Activated CD4-positive, alpha-beta memory T cell treated with anti-CD3 and anti-CD28 coated beads, Interleukin-2, amount 10 ng/mL, durations not matched to agents 7 days and 5 days (primary cell): ENCODE measurements around the gene TPRN. TPM values are rescaled to one million over a fixed set of nuclear protein-coding genes. Genes with fewer than 3 reads are reported as not detected.

ENCODE experiments used
- CTCF ChIA-PET: fragments of 350-600 bp; sonication (Branson Sonifier 250); formaldehyde crosslinking; loops from one replicate; lab custom pipeline; 2021; ENCODE audit warnings: antibody characterized with exemption, inconsistent platforms; lab: Charles Lee
- POLR2A ChIA-PET: fragments of 350-600 bp; sonication (Branson Sonifier 250); formaldehyde crosslinking; loops from one replicate; lab custom pipeline; 2021; ENCODE audit warnings: antibody characterized with exemption; lab: Charles Lee
- DNase-seq: peaks from one replicate; pipeline ENCODE4 v3.0.0-alpha.2; 2020
- H3K27ac Mint-ChIP-seq: one replicate; pipeline ENCODE4 v1.8.0; 2021; ENCODE audit warnings: mild to moderate bottlenecking, mixed read lengths
- H3K27me3 Mint-ChIP-seq: one replicate; pipeline ENCODE4 v1.8.0; 2021; ENCODE audit warnings: mixed read lengths
- H3K36me3 Mint-ChIP-seq: one replicate; pipeline ENCODE4 v1.8.0; 2021; ENCODE audit warnings: low read depth, mixed read lengths
- H3K4me1 Mint-ChIP-seq: one replicate; pipeline ENCODE4 v1.8.0; 2021; ENCODE audit warnings: mixed read lengths
- H3K4me3 Mint-ChIP-seq: one replicate; pipeline ENCODE4 v1.8.0; 2021; ENCODE audit warnings: mild to moderate bottlenecking, mixed read lengths
- H3K9me3 Mint-ChIP-seq: one replicate; pipeline ENCODE4 v1.8.0; 2021; ENCODE audit warnings: mixed read lengths
- total RNA-seq, 2 experiments: library from RNA; stranded (reverse); gene quantifications; one replicate each; pipeline ENCODE4 v1.2.3, GENCODE V29; 2021

TPRN gene
- total RNA-seq, 2 experiments from 2014 or later = 8.5 to 9.4 TPM

GRCh38 chr9:137220317-137221094 lies 20.0 kb upstream of the TPRN start:
- Mint-ChIP-seq H3K4me1 (peaks cover 18% of the 10 kb centered on the region), H3K27ac (no peak overlapping the region), H3K9me3 (no peaks in the 10 kb centered on the region), H3K27me3 (no peaks in the 10 kb centered on the region), H3K36me3 (no peaks in the 10 kb centered on the region), H3K4me3 (no peak overlapping the region)
- ChIA-PET CTCF (no interaction called here), POLR2A (interaction anchor here (1.5 to 8.2 kb wide), 7 partner anchors 13 to 91 kb away, joined by 3 to 97 read pairs (median 6); partner anchors contain the start of genes NDOR1, TMEM203, TPRN and TUBB4B)
- DNase-seq = no peak

GRCh38 chr9:137219757-137220316 lies 19.3 kb upstream of the TPRN start:
- POLR2A ChIA-PET = interaction anchor here (1.5 to 8.2 kb wide), 6 partner anchors 13 to 31 kb away, joined by 3 to 97 read pairs (median 5); partner anchors contain the start of genes NDOR1, TMEM203, TPRN and TUBB4B
- Mint-ChIP-seq H3K4me1 (peaks cover 13% of the 10 kb centered on the region), H3K27ac (no peak overlapping the region), H3K9me3 (no peaks in the 10 kb centered on the region), H3K27me3 (no peaks in the 10 kb centered on the region), H3K4me3 (no peak overlapping the region), H3K36me3 (no peaks in the 10 kb centered on the region)
- DNase-seq = no peak
- CTCF ChIA-PET = no interaction called here

GRCh38 chr9:137218754-137219271 lies 18.3 kb upstream of the TPRN start:
- H3K4me3 Mint-ChIP-seq = no peak overlapping the region
- H3K27ac Mint-ChIP-seq = no peak overlapping the region
- no peaks in the 10 kb centered on the region for H3K36me3 Mint-ChIP-seq
- DNase-seq = no peak
- peaks cover 6% of the 10 kb centered on the region for H3K4me1 Mint-ChIP-seq
- CTCF ChIA-PET = interaction anchor here (0.7 kb wide), 2 partner anchors 96 to 316 kb away, joined by 5 read pairs; no protein-coding TSS in a partner anchor
- H3K9me3 Mint-ChIP-seq = no peaks in the 10 kb centered on the region
- POLR2A ChIA-PET = interaction anchor here (1.2 to 8.2 kb wide), 3 partner anchors 12 to 30 kb away, joined by 3 to 97 read pairs (median 4); partner anchors contain the start of genes NDOR1, TMEM203 and TUBB4B
- no peaks in the 10 kb centered on the region for H3K27me3 Mint-ChIP-seq

GRCh38 chr9:137218212-137218753 lies 17.7 kb upstream of the TPRN start:
- no peaks in the 10 kb centered on the region for H3K36me3 Mint-ChIP-seq
- ChIA-PET POLR2A (interaction anchor here (1.2 to 8.2 kb wide), 3 partner anchors 11 to 24 kb away, joined by 3 to 97 read pairs (median 4); partner anchors contain the start of genes NDOR1, TMEM203 and TUBB4B), CTCF (no interaction called here)
- no peaks in the 10 kb centered on the region for H3K9me3 Mint-ChIP-seq
- no peak overlapping the region for H3K4me3 Mint-ChIP-seq
- H3K4me1 Mint-ChIP-seq = peaks cover 6% of the 10 kb centered on the region
- no peaks in the 10 kb centered on the region for H3K27me3 Mint-ChIP-seq
- DNase-seq = no peak
- no peak overlapping the region for H3K27ac Mint-ChIP-seq

GRCh38 chr9:137217276-137218211 lies 17.0 kb upstream of the TPRN start:
- DNase-seq = no peak
- CTCF ChIA-PET = interaction anchor here (1.3 kb wide), 1 partner anchor 19 kb away, joined by 3 read pairs; no protein-coding TSS in a partner anchor
- POLR2A ChIA-PET = interaction anchor here (1.6 to 8.2 kb wide), 2 partner anchors 10 to 25 kb away, joined by 3 to 97 read pairs; partner anchors contain the start of genes NDOR1 and TMEM203
- Mint-ChIP-seq H3K27me3 (no peaks in the 10 kb centered on the region), H3K27ac (no peak overlapping the region), H3K4me1 (peaks cover 1% of the 10 kb centered on the region), H3K9me3 (no peaks in the 10 kb centered on the region), H3K4me3 (no peak overlapping the region), H3K36me3 (peaks cover 3% of the 10 kb centered on the region)

- H3K9me3 Mint-ChIP-seq = no peaks in the 10 kb centered on the region
- peaks cover 1% of the 10 kb centered on the region for H3K4me1 Mint-ChIP-seq
- POLR2A ChIA-PET = interaction anchor here (1.3 to 1.6 kb wide), 2 partner anchors 16 to 26 kb away, joined by 3 to 4 read pairs; partner anchors contain the start of gene TPRN
- peaks cover 3% of the 10 kb centered on the region for H3K36me3 Mint-ChIP-seq
- no peaks in the 10 kb centered on the region for H3K27me3 Mint-ChIP-seq
- CTCF ChIA-PET = interaction anchor here (1.3 kb wide), 1 partner anchor 20 kb away, joined by 3 read pairs; no protein-coding TSS in a partner anchor
- H3K27ac Mint-ChIP-seq = no peak overlapping the region
- no peak for DNase-seq
- H3K4me3 Mint-ChIP-seq = no peak overlapping the region
Observed at GRCh38 chr9:137216188-137216965, 15.8 kb upstream of the TPRN start.

GRCh38 chr9:137215196-137215986 lies 14.8 kb upstream of the TPRN start:
- Mint-ChIP-seq H3K27me3 (no peaks in the 10 kb centered on the region), H3K4me3 (no peak overlapping the region), H3K4me1 (peaks cover 1% of the 10 kb centered on the region), H3K27ac (no peak overlapping the region), H3K36me3 (peaks cover 6% of the 10 kb centered on the region), H3K9me3 (no peaks in the 10 kb centered on the region)
- no peak for DNase-seq
- ChIA-PET CTCF (interaction anchor here (1.6 kb wide), 1 partner anchor 21 kb away, joined by 3 read pairs; no protein-coding TSS in a partner anchor), POLR2A (interaction anchor here (0.7 to 1.4 kb wide), 3 partner anchors 8 to 15 kb away, joined by 3 to 4 read pairs (median 4); partner anchors contain the start of gene TPRN)

- Mint-ChIP-seq H3K4me1 (peaks cover 1% of the 10 kb centered on the region), H3K9me3 (no peaks in the 10 kb centered on the region), H3K27ac (no peak overlapping the region), H3K36me3 (peaks cover 6% of the 10 kb centered on the region), H3K27me3 (no peaks in the 10 kb centered on the region), H3K4me3 (no peak overlapping the region)
- CTCF ChIA-PET = interaction anchor here (1.6 kb wide), 1 partner anchor 22 kb away, joined by 3 read pairs; no protein-coding TSS in a partner anchor
- POLR2A ChIA-PET = interaction anchor here (0.7 to 1.4 kb wide), 2 partner anchors 9 to 10 kb away, joined by 3 to 4 read pairs; no protein-coding TSS in a partner anchor
- no peak for DNase-seq
Observed at GRCh38 chr9:137214620-137215019, 14.1 kb upstream of the TPRN start.

- Mint-ChIP-seq H3K27ac (no peak overlapping the region), H3K4me3 (no peak overlapping the region), H3K27me3 (no peaks in the 10 kb centered on the region), H3K9me3 (no peaks in the 10 kb centered on the region), H3K36me3 (peaks cover 9% of the 10 kb centered on the region), H3K4me1 (peaks cover 5% of the 10 kb centered on the region)
- ChIA-PET POLR2A (interaction anchor here (0.7 to 1.4 kb wide), 2 partner anchors 9 kb away, joined by 4 read pairs; partner anchors contain the start of gene RNF208), CTCF (no interaction called here)
- DNase-seq = no peak
Observed at GRCh38 chr9:137213160-137214060, 12.9 kb upstream of the TPRN start.

GRCh38 chr9:137212520-137212919 lies 12.0 kb upstream of the TPRN start:
- H3K9me3 Mint-ChIP-seq = no peaks in the 10 kb centered on the region
- DNase-seq = no peak
- ChIA-PET CTCF (no interaction called here), POLR2A (interaction anchor here (0.7 kb wide), 1 partner anchor 10 kb away, joined by 4 read pairs; the partner anchor contains the start of gene RNF208)
- H3K4me3 Mint-ChIP-seq = no peak overlapping the region
- H3K36me3 Mint-ChIP-seq = peaks cover 13% of the 10 kb centered on the region
- H3K27me3 Mint-ChIP-seq = no peaks in the 10 kb centered on the region
- peaks cover 7% of the 10 kb centered on the region for H3K4me1 Mint-ChIP-seq
- no peak overlapping the region for H3K27ac Mint-ChIP-seq
